ENCODE measurements around the gene NRSN2.
"Not testable (repeated sequence)": the region's sequence is repeated elsewhere in the genome, so short reads cannot be mapped to it uniquely, and the experiment has no call there.

NRSN2 gene

DNA sequence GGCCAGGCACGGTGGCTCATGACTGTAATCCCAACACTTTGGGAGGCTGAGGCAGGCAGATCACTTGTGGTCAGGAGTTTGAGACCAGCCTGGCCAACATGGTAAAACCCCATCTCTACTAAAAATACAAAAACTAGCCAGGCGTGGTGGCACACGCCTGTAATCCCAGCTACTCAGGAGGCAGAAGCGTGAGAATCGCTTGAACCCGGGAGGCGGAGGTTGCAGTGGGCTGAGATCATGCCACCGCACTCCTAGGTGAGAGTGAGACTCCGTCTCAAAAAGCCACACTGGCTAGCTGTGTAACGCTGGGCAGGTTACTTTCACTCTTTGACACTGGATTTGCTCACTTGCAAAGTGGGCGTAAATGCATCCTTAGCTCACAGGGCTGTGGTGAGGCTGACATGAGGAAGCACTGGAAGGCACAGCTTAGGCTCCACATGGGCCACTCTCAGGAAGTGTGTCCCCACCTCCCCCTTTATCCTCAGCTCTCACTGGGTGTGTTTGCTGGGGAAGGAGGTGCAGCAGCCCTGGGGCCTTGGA lies 25.7 kb downstream of the NRSN2 start:
- not testable (repeated sequence) for DNase-seq

DNA sequence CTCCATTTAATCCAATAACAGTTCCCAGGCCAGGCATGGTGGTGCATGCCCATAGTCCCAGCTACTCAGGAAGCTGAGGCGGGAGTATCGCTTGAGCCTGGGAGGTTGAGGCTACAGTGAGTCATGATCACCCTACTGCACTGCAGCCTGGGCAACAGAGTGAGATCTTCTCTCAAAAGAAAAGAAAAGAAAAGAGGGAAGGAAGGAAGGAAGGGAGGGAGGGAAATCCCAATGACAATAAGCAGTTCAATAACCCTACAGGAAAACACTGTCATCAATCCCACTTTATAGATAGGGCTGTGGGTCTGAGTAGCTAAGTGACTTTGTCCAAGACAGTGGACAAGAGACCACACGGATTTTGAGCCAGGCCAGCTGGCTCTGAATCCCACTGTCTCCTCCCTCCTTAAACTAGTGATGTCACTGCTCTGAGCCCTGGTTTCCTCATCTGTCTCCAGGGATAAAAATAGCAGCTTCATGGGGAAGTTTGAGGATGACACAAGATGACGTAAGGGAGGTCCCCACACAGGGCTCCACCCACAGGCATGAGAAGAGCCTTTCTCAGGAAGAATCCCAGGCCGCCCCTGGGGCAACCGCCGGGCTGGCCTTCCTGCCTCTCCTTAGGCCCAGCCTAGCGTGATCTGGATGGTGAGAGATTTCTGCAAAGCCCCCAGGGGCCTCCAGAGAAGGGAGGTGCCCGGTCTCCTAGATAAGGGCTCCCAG lies 26.4 kb downstream of the NRSN2 start:
- no peak for DNase-seq

DNA sequence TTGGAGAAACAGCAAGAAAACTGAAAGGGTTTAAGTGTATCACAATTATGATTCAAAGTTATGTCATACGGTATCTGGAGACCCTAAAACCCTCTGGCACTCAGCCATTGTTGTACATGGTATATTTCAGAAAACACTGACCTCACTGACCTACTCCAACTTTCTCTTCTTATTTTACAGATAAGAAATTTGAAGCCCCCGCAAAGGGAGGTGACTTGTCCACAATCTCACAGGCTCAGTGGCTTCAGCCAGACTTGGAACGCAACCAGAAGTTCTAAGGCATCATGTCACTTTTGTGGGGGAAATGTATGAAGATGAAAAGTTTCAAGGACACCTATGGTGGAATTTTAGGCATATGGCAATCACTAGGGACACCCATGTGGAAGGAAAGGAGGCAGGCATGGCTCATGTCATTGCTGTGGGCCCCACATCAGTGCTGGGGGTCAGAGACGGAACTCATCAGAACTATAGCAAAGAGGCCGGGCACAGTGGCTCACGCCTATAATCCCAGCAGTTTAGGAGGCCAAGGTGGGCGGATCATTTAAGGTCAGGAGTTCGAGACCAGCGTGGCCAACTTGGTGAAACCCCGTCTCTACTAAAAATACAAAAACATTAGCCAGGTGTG lies 28.5 kb downstream of the NRSN2 start:
- no peak for DNase-seq

DNA sequence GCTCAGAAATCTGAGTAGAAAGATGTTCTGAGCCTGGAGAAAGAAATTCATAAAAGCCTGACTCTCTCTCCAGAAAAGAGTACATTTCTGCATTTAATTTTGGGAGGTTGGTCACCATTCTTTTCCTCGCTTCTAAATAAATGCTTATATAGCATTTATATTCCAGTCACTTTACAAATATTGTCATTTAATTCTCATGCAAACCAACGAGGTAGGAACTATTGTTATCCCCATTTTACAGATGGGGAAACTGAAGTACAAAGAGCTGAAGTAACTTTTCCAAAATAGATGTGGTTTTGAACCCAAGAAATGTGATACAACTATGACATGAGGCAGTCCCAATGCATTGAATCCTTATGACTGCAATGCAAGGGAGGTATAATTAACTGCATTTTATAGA lies 29.2 kb downstream of the NRSN2 start:
- DNase-seq: no peak

DNA sequence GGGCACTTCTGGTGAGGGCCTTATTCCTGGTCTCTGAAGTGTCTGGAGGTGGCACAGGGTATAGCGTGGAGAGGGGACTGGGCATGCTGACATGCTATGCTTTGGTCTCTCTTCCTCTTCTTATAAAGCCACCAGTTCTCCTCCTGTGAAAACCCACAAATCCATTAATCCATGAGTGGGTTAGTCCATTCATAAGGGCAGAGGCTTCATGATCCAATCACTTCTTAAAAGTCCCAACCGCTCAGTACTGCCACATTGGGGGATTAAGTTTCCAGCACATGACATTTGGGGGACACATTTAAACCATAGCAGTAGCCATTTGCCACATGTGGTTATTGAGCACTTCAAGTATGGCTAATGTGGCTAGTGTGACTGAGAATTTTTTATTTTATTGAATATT lies 29.8 kb downstream of the NRSN2 start:
- no peak for DNase-seq

DNA sequence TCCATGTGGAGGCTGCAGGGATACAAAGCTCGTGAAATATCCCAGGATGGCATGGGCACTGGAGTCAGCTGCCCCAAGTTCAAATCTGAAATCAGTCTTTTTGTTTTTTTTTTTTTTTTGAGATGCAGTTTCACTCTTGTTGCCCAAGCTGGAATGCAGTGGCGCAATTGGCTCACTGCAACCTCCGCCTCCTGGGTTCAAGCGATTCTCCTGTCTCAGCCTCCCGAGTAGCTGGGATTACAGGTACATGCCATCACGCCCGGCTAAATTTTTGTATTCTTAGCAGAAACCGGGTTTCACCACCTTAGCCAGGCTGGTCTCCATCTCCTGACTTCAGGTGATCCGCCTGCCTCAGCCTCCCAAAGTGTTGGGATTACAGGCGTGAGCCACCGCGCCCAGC lies 30.7 kb downstream of the NRSN2 start:
- DNase-seq: not testable (repeated sequence)

DNA sequence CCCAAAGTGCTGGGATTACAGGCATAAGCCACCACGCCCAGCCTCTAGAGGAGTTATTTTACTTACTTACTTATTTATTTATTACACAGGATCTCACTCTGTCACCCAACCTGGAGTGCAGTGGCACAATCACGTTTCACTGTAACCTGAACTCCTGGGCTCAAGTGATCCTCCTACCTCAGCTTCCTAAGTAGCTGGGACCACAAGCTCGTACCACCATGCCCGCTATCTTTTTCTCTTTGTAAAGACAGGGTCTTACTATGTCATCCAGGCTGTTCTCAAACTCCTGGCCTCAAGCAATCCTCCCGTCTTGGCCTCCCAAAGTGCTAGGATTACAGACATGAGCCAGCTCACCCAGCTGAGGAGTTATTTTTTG lies 32.0 kb downstream of the NRSN2 start:
- no peak for DNase-seq

DNA sequence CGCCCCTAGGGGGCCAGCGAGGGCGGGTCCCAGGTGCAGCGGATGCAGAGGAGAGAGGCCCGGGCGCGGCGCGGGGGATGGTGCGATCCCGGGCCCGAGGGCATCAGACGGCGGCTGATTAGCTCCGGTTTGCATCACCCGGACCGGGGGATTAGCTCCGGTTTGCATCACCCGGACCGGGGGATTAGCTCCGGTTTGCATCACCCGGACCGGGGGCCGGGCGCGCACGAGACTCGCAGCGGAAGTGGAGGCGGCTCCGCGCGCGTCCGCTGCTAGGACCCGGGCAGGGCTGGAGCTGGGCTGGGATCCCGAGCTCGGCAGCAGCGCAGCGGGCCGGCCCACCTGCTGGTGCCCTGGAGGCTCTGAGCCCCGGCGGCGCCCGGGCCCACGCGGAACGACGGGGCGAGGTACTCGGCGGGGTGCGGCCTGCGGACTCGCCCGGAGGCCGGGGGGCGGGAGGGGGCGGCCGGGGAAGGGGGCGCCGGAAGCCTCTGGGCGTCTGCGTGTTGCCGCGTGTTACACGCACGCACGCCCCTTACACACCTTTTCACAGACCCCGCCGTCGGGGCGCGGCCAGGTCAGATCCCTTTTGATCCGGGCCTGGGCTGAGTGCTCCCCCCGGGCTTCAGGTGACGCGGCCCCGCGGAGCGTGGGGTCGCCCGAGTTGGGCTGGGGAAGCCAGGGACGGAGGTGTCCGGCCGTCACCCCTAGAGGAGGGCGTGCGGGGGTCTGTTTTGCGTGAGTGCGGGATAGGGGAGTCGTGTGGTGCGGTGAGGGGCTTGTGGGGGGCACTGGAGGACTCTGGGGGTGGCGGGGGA lies 34.1 kb downstream of the NRSN2 start:
- peak in 20 of 58 donors; percentile 5 to 59 (median 27) for DNase-seq

DNA sequence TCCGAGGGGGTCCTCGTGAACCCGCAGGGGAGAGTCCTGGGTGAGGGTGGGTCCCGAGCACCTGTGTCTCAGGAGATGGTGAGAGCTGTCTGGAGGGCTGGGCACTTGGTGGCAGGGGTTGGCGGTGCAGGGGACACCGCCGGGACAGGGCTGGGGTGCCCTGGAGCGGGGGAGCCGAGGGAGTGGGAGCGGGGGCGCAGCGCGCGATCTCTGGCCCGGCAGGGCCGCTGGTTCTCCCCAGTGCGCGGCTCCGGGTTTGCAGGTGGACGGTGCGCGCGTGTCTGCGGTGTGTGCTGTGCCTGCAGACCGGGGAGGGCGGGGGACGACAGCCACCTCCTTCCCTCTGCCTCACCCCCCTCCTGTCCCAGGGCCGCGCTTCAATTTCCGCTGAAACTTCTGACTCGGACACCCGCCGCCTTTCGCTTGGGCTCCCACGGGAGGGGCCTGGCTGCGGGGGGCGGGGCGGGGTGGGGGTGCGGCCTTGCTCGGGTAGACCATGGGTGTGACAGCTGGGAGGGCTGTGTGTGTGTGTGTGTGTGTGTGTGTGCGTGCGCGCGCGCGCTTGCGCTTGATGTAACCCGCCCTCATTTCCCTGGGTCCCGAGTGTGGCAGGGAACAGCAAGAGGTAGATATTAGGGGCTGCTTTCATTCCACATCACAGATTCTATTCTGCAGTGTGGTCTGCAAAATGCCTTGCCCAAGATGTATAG lies 34.8 kb downstream of the NRSN2 start:
- peak in 26 of 58 donors; percentile 5 to 66 (median 30) for DNase-seq

DNA sequence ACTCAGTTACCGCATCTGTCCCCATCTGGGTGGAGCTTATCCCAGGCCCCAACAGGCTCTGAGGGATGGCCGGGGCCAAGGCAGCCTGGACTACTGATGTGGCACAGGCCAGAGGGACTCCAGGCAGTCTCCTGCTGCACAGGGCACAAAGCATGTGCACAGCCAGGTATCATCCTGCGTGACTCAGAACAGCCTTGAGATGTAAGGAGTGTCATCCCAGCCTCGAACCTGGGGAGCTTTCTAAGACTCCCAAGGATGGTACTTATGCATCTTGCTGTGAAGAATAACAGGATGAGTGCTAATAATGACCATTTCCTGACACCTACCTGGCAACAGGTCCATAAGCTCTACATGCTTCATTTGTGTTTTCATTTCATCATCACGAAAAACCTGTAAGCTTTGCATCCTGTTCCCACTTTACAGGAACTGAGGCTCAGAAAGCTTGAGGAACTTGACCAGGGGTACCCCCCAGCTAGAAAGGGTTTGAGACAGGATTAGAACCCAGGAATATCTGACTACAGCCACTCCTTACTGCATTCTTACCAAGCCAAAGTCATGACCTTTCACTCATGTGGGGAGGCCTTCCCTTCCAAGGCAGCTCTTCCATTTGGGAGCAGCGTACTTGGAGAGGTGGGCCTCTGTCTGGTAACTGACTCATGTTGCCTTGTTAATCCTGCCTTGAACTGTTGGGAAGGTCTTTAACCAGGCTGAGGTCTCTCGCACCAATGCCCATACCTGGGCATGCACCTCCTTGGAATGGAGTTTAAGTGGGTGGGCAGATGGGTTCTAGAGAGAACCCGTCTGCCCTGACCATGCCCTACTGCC lies 35.6 kb downstream of the NRSN2 start:
- DNase-seq: no peak

DNA sequence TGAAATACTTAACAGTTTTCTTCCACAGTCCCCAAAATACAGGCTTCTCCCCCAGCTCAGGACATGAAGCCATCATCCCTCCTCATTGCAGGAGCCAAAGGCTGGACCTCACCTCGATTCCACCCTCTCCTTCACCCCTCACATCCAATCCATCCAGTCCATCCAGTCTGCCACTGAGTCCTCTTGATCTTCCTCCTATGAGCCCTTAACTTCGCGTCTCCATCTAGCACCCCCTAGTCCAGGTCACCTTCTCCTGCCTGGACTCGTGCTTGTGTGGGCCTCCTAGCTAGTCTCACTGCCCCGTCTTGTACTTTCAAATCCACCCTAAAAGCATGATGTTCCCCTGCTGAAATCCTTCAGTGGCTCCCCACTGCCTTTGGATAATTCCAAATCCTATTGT lies 37.0 kb downstream of the NRSN2 start:
- DNase-seq: no peak

DNA sequence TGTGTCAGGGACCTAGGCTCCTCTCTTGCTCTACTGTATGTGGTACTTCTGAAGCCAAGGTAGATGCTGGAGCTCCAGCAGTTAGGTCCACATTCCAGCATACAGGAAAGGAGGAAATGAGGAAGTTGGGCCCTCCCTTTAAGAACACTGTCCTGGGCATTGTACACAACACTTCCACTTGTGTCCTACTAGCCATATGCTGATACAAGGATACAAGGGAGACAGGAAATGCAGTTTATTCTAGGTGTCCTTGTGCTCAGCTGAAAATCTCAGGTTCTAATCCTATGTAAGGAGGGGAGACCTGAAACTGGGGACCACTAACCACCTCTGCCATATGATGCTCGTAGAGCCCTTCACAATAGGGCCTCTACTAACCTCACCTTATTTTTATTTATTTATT lies 37.8 kb downstream of the NRSN2 start:
- no peak for DNase-seq

DNA sequence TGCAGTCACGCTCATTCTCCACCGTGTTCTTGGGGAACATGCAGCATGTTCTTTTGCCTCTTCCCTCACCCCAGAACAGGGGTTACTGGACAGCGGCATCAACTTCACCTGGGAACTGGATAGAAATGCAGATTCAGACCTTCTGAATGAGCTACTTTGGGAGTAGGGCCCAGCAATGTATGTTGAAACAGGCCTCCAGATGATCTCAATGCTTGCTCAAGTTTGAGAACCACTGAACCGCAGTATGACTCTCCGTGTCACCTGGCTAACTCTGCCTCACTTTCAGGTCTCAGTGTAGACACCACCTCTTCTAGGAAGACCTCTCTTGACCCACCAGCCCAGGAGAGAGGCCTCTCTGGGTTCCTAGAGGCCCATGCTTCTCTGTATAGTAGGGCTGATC lies 38.5 kb downstream of the NRSN2 start:
- DNase-seq: no peak

DNA sequence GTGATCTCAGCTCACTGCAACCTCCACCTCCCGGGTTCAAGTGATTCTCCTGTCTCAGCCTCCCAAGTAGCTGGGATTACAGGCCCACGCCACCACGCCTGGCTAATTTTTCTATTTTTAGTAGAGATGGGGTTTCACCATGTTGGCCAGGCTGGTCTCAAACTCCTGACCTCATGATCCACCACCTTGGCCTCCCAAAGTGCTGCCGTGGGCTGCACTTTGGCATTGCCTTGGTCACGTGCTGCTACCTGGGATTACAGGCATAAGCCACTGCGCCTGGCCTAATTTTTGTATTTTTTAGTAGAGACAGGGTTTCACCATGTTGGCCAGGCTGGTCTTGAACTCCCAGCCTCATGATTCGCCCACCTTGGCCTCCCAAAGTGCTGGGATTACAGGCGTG lies 39.7 kb downstream of the NRSN2 start:
- DNase-seq: not testable (repeated sequence)

DNA sequence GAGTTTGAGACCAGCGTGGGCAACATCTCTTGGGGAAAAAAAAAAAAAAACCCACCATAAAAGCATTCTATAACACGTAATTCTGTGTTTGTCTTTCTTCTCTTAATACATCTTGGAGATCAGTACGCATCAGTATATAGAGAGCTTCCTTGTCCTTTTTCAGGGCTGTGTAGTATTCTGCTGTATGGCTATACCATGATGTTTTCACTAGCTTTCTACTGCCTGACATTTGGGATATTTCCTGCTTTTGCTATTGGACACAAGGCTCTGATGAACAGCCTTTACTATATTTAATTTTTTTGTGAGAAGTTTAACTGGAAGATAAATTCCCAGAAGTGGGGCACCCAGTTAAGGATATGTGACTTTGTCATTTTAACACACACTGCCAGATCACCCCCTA lies 40.6 kb downstream of the NRSN2 start:
- no peak for DNase-seq

DNA sequence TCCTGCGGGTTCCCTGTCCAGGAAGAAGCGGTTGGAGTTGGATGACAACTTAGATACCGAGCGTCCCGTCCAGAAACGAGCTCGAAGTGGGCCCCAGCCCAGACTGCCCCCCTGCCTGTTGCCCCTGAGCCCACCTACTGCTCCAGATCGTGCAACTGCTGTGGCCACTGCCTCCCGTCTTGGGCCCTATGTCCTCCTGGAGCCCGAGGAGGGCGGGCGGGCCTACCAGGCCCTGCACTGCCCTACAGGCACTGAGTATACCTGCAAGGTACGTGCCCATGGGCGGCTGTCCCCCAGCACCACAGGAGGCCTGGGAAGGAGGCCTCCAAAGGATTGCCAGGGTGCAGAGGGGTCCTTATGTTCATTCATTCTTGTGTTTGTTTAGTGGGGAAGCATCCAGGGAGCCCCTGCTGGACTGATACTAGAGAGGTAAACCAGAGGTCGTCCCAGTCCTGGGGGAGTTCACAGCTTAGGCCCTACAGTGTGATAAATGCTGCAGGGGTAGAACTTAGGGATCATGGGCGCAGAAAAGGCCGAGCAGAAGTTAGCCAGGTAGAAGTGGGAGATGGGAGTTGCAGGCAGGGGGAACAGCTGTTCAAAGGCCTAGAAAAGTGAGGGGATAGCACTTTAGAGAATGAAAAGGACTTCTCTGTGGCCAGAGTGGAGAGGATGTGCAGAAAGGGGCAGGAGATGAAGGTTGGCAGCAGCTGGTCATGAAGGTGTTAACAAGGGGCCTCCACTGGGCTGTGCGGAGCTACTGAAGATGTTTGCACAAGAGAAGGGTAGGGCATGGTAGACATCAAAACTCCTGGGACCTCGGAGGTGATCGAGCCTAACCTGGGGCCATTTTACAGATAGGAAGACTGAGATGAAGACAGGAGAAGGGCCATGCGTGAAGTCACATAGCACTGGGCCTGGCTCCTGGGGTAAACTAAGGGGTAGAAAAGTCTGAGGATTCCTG lies 41.4 kb downstream of the NRSN2 start:
- DNase-seq: no peak

DNA sequence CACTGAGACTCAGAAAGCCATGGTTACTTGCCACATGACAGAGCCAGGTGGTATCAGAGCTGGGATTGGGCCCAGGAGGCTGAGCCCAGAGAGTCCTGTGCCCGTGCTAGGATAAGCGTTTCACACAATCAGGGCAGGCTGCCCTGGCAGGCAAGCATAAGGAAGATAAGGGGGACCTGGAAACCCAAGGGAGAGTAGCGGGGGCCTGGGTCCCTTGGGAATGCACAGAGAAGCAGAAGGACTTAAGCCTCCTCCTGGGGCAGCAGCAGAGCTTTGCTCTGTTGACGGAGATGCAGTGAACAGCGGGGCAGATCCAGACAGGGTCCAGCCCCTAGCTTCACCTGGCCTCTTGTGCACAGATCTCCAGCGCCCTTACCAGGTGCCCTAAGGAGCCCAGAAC lies 42.3 kb downstream of the NRSN2 start:
- DNase-seq: no peak

DNA sequence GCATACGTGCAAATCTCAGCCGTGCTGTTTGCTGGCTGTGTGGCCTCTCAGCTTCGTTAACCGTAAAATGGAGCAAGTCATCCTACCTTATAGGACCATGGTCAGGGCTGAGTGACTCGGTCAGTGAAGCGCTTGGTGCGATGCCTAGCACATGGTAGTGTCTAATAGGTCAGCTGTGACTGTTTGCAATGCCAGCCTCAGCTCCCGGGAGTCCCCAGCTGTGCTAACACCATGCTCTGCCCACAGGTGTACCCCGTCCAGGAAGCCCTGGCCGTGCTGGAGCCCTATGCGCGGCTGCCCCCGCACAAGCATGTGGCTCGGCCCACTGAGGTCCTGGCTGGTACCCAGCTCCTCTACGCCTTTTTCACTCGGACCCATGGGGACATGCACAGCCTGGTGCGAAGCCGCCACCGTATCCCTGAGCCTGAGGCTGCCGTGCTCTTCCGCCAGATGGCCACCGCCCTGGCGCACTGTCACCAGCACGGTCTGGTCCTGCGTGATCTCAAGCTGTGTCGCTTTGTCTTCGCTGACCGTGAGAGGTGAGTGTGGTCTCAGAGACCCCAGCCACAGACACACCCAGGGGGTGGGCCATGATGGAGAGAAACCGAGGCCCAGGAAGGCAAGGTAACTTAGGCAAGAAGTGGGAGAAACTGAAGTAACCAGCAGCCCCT lies 44.3 kb downstream of the NRSN2 start:
- no peak for DNase-seq

DNA sequence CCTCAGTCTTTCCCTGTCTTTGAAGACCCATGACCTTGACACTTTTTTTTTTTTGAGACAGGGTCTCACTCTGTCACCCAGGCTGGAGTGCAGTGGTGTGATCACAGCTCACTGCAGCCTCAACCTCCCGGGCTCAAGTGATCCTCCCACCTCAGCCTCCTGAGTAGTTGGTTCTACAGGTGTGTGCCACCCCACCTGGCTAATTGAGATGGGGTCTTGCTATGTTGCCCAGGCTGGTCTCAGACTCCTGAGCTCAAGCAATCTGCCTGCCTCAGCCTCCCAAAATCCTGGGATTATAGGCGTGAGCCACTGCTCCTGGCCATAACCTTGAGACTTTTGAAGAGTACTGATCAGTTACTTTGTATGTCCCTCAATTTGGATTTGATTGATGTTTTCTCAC lies 46.4 kb downstream of the NRSN2 start:
- DNase-seq: not testable (repeated sequence)

All from anterior cingulate cortex (tissue), 58 donors.